GM23248 (cell line): Measurements from ENCODE around the gene SNURF. TPM values are rescaled to one million over a fixed set of nuclear protein-coding genes. Genes with fewer than 3 reads are reported as not detected.
"Not testable (repeated sequence)": the region's sequence is repeated elsewhere in the genome, so short reads cannot be mapped to it uniquely, and the experiment has no call there.

ENCODE experiments used
- DNase-seq: peaks from one replicate; pipeline ENCODE4 v3.0.0-alpha.2; 2015
- H2AFZ ChIP-seq: fragments of 200-600 bp; sonication (generic); 2 replicates; pipeline ENCODE4 v1.6.1; 2016; ENCODE audit warnings: antibody characterized with exemption
- H3F3A ChIP-seq: fragments of 200-600 bp; sonication (generic); 2 replicates; pipeline ENCODE4 v1.6.1; 2016; ENCODE audit warnings: mild to moderate bottlenecking, antibody characterized with exemption, mixed run types; ENCODE audit not compliant: insufficient read depth
- H3K27ac ChIP-seq: fragments of 200-600 bp; sonication (generic); 2 replicates; pipeline ENCODE4 v1.5.1; 2016; ENCODE audit warnings: mild to moderate bottlenecking
- H3K27me3 ChIP-seq: fragments of 200-600 bp; sonication (generic); replicated peaks from 2 replicates; pipeline ENCODE4 v1.6.1; 2016; ENCODE audit warnings: mild to moderate bottlenecking; ENCODE audit not compliant: insufficient read depth
- H3K36me3 ChIP-seq: fragments of 200-600 bp; sonication (generic); 2 replicates; pipeline ENCODE4 v1.6.1; 2016; ENCODE audit warnings: low read depth, mild to moderate bottlenecking
- H3K4me1 ChIP-seq: fragments of 200-600 bp; sonication (generic); 2 replicates; pipeline ENCODE4 v1.6.1; 2016; ENCODE audit warnings: mild to moderate bottlenecking; ENCODE audit not compliant: insufficient read depth
- H3K4me2 ChIP-seq: fragments of 200-600 bp; sonication (generic); one replicate; pipeline ENCODE4 v1.6.1; 2016; ENCODE audit warnings: mild to moderate bottlenecking; ENCODE audit not compliant: unreplicated experiment
- H3K4me3 ChIP-seq: fragments of 200-600 bp; sonication (generic); 2 replicates; pipeline ENCODE4 v1.5.1; 2016; ENCODE audit warnings: mild to moderate bottlenecking
- H3K79me2 ChIP-seq: fragments of 200-600 bp; sonication (generic); 2 replicates; pipeline ENCODE4 v1.6.1; 2016; ENCODE audit warnings: mild to moderate bottlenecking; ENCODE audit not compliant: insufficient read depth
- H3K9ac ChIP-seq: fragments of 200-600 bp; sonication (generic); 2 replicates; pipeline ENCODE4 v1.6.1; 2016; ENCODE audit warnings: mild to moderate bottlenecking
- H3K9me2 ChIP-seq: fragments of 200-600 bp; sonication (generic); 2 replicates; pipeline ENCODE4 v1.6.1; 2016; ENCODE audit warnings: mixed run types, mild to moderate bottlenecking, moderate library complexity; ENCODE audit not compliant: insufficient read depth
- H3K9me3 ChIP-seq: fragments of 200-600 bp; sonication (generic); one replicate; pipeline ENCODE4 v1.6.1; 2017; ENCODE audit warnings: low read depth
- H4K20me1 ChIP-seq: fragments of 200-600 bp; sonication (generic); 2 replicates; pipeline ENCODE4 v1.6.0; 2016; ENCODE audit not compliant: insufficient read depth
- EZH2 ChIP-seq: fragments of 200-600 bp; sonication (generic); IDR thresholded peaks from 2 replicates; pipeline ENCODE4 v1.6.1; 2018; ENCODE audit warnings: antibody characterized with exemption, mild to moderate bottlenecking; ENCODE audit not compliant: insufficient read depth, poor library complexity, severe bottlenecking
- EZH2phosphoT487 ChIP-seq: fragments of 200-600 bp; sonication (generic); IDR thresholded peaks from 2 replicates; pipeline ENCODE4 v1.6.1; 2018; ENCODE audit warnings: antibody characterized with exemption, moderate library complexity, mild to moderate bottlenecking, low read depth; ENCODE audit not compliant: insufficient read depth
- WGBS, 2 experiments: methylation state at CpG; one replicate each; pipeline ENCODE4 v1.1.6; 2015 to 2017; ENCODE audit warnings: low lambda C conversion rate in 2 of 2, low coverage in 1 of 2; ENCODE audit errors: missing lambda C conversion rate in 2 of 2; 5-methylcytosine and 5-hydroxymethylcytosine counted together
- in situ Hi-C: fragments of 300-500 bp; cut with MboI; formaldehyde crosslinking; loops from 2 replicates; pipeline ENCODE4 v1.15.0; 2020
- polyA plus RNA-seq: library from polyadenylated mRNA; unstranded; fragments of >200 nt; fragmentation: Nextera tagmentation; extraction: Ambion mirVana; gene quantifications from 2 replicates; pipeline ENCODE4 v1.2.1, GENCODE V29; 2016
- total RNA-seq: library from RNA; depleted of rRNA; stranded (reverse); fragments of >200 nt; shearing (Covaris generic); gene quantifications from 2 replicates; pipeline ENCODE4 v1.2.3, GENCODE V29; 2014; rRNA removed

SNURF gene
- total RNA-seq (3.9 TPM in 1 of 2 replicates, not detected in the other), polyA plus RNA-seq (0.75 and 7.1 TPM in 2 replicates)

- in situ Hi-C loops = no loop called here
- no peaks in the 10 kb centered on the region for H3K4me1 ChIP-seq
- no peaks in the 10 kb centered on the region for H3K27me3 ChIP-seq
- 38 to 42% methylated on average over 45 to 47 of the region's 47 CpGs for WGBS, 2 experiments
- DNase-seq = peak; percentile 90
- peak within 1 kb of the TSS; percentile 72 for H3K4me2 ChIP-seq
- H3K9ac ChIP-seq = peak within 1 kb of the TSS; percentile 93
- no peaks in the 10 kb centered on the region for H3K9me3 ChIP-seq
- no peaks in the 10 kb centered on the region for H4K20me1 ChIP-seq
- H3K79me2 ChIP-seq = peaks cover 49% of the 10 kb centered on the region
- peak within 1 kb of the TSS; percentile 88 for H3K4me3 ChIP-seq
- no peak for TF ChIP-seq EZH2phosphoT487
- peak within 1 kb of the TSS; percentile 91 for H3K27ac ChIP-seq
- H3F3A ChIP-seq = no peaks in the 10 kb centered on the region
- no peaks in the 10 kb centered on the region for H3K36me3 ChIP-seq
- peak within 1 kb of the TSS; percentile 92 for H2AFZ ChIP-seq
- H3K9me2 ChIP-seq = no peaks in the 10 kb centered on the region
These were observed at the start of gene SNURF, which contains the start of gene SNRPN for GRCh38 chr15:24954783-24955530. Gene SNURF (plus strand): TSS chr15:24954987. CDS start chr15:24955049, 62 bp downstream. Gene SNRPN (plus strand): TSS chr15:24954987. CDS start chr15:24974454, 19,467 bp downstream.

- no peaks in the 10 kb centered on the region for H3K9me2 ChIP-seq
- WGBS, 2 experiments = 50 to 53% methylated on average over 8 of the region's 8 CpGs
- no peaks in the 10 kb centered on the region for H3F3A ChIP-seq
- H3K4me1 ChIP-seq = no peaks in the 10 kb centered on the region
- in situ Hi-C loops = loop anchor here (25.0 kb wide), 1 partner anchor 104 kb away; no protein-coding TSS in a partner anchor
- TF ChIP-seq EZH2phosphoT487 = no peak
- no peak for TF ChIP-seq EZH2
- H3K27me3 ChIP-seq = no peaks in the 10 kb centered on the region
- no peaks in the 10 kb centered on the region for H3K9me3 ChIP-seq
- no peak overlapping the region for H2AFZ ChIP-seq
- H3K4me3 ChIP-seq = no peak overlapping the region
- H3K4me2 ChIP-seq = no peak overlapping the region
- H3K36me3 ChIP-seq = no peaks in the 10 kb centered on the region
- no peak overlapping the region for H3K27ac ChIP-seq
- no peaks in the 10 kb centered on the region for H3K79me2 ChIP-seq
- no peak overlapping the region for H3K9ac ChIP-seq
- DNase-seq = no peak
- no peaks in the 10 kb centered on the region for H4K20me1 ChIP-seq
These were observed 38.3 kb upstream of the SNURF start for GRCh38 chr15:24916305-24917009.

GRCh38 chr15:24917431-24917830, 37.4 kb upstream of the SNURF start:
- Histone ChIP-seq H4K20me1 (no peaks in the 10 kb centered on the region), H2AFZ (no peak overlapping the region), H3K27ac (no peak overlapping the region), H3K9me2 (no peaks in the 10 kb centered on the region), H3K9ac (no peak overlapping the region), H3K4me2 (no peak overlapping the region), H3K79me2 (no peaks in the 10 kb centered on the region), H3K4me3 (no peak overlapping the region), H3K4me1 (no peaks in the 10 kb centered on the region), H3K27me3 (no peaks in the 10 kb centered on the region), H3F3A (no peaks in the 10 kb centered on the region), H3K9me3 (no peaks in the 10 kb centered on the region), H3K36me3 (no peaks in the 10 kb centered on the region)
- TF ChIP-seq EZH2phosphoT487 (no peak), EZH2 (no peak)
- 72 to 73% methylated on average over 14 of the region's 14 CpGs for WGBS, 2 experiments
- in situ Hi-C loops = loop anchor here (25.0 kb wide), 1 partner anchor 105 kb away; no protein-coding TSS in a partner anchor
- DNase-seq = no peak

GRCh38 chr15:24919446-24919845, 35.3 kb upstream of the SNURF start:
- TF ChIP-seq EZH2phosphoT487 (no peak), EZH2 (no peak)
- Histone ChIP-seq H3K36me3 (no peaks in the 10 kb centered on the region), H3K9me3 (no peaks in the 10 kb centered on the region), H3K4me3 (no peak overlapping the region), H3K27ac (no peak overlapping the region), H3K4me2 (no peak overlapping the region), H3K9ac (no peak overlapping the region), H3K79me2 (no peaks in the 10 kb centered on the region), H3K27me3 (no peaks in the 10 kb centered on the region), H2AFZ (no peak overlapping the region), H3F3A (no peaks in the 10 kb centered on the region), H3K9me2 (no peaks in the 10 kb centered on the region), H4K20me1 (no peaks in the 10 kb centered on the region), H3K4me1 (no peaks in the 10 kb centered on the region)
- DNase-seq = no peak
- in situ Hi-C loops = loop anchor here (25.0 kb wide), 1 partner anchor 107 kb away; no protein-coding TSS in a partner anchor
- 76 to 87% methylated on average over 2 of the region's 2 CpGs for WGBS, 2 experiments

- not testable (repeated sequence) for H3K4me2 ChIP-seq, H3K9me3 ChIP-seq, H3K27ac ChIP-seq, H4K20me1 ChIP-seq, H3K9me2 ChIP-seq, H3K4me3 ChIP-seq, H3F3A ChIP-seq, DNase-seq, H3K79me2 ChIP-seq, H3K4me1 ChIP-seq, H3K27me3 ChIP-seq, H3K9ac ChIP-seq, H2AFZ ChIP-seq, H3K36me3 ChIP-seq
- in situ Hi-C loops = loop anchor here (25.0 kb wide), 1 partner anchor 110 kb away; no protein-coding TSS in a partner anchor
- WGBS, 2 experiments = 37 to 46% methylated on average over 6 of the region's 6 CpGs
These were observed 32.0 kb upstream of the SNURF start for GRCh38 chr15:24922781-24923180.
